GM12892 (cell line): Measurements from ENCODE around the gene OPN1MW2. TPM values are rescaled to one million over a fixed set of nuclear protein-coding genes. Genes with fewer than 3 reads are reported as not detected.
"Not testable (repeated sequence)": the region's sequence is repeated elsewhere in the genome, so short reads cannot be mapped to it uniquely, and the experiment has no call there.

Source experiments
- DNase-seq: peaks from one replicate; pipeline ENCODE4 v3.0.0; 2011; ENCODE audit not compliant: insufficient read length
- FAIRE-seq: peaks from 2 replicates; lab custom pipeline; 2011; peaks lifted over from hg19 to GRCh38; lab: Jason Lieb, UNC
- polyA plus RNA-seq: library from polyadenylated mRNA; unstranded; fragments of >200 nt; gene quantifications from one replicate; pipeline ENCODE4 v1.2.1, GENCODE V29; 2012; ENCODE audit warnings: missing spikeins, inconsistent platforms; ENCODE audit not compliant: missing spikeins

The OPN1MW2 gene
- not detected for polyA plus RNA-seq

DNA sequence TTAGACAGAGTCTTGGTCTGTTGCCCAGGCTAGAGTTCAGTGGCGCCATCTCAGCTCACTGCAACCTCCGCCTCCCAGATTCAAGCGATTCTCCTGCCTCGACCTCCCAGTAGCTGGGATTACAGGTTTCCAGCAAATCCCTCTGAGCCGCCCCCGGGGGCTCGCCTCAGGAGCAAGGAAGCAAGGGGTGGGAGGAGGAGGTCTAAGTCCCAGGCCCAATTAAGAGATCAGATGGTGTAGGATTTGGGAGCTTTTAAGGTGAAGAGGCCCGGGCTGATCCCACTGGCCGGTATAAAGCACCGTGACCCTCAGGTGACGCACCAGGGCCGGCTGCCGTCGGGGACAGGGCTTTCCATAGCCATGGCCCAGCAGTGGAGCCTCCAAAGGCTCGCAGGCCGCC lies at the start of gene OPN1MW2:
TSS of gene OPN1MW2 (plus strand) at position 301 of the 400 bp plus-strand sequence. CDS start at position 361, 60 bp downstream.
- DNase-seq, FAIRE-seq: not testable (repeated sequence)

DNA sequence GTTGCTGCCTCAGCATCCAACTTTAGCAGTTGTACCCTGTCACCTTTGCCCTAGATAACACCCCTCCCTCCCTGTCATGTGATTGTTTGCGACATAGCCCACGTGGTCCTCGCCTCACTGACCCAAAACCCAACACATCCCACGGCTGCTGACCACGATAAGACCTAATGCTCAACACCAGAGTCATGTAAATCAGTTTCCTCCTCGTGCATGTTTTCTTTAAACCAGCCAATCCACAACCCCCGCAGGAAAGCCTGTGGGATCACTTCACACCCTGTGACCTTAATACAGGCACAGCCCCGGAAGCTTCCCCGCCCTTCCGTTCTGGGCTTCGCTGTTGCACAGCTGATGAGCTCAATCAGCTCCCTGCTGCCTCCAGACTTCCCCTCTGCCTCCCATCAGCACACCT lies 47.0 kb upstream of the OPN1MW2 start:
- DNase-seq, FAIRE-seq: not testable (repeated sequence)

DNA sequence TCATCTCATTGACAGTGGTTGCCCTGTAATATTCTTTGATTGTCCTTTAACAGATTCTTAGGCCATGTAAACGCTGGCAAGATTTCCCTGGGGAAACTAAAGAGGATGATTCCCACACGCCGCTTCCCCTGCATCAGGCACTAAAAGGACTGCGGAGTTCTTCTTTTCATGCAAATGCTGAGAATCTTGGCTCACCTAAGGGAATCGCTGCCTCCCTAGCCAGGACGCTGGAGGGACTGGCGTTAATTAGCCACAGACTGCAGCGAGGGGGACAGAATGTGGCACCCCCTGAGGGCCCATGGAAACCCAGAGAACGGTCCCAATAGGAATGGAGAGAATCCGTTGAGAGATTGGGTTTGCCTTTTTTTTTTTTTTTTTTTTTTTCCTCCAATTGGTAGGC lies 45.2 kb upstream of the OPN1MW2 start:
- not testable (repeated sequence) for FAIRE-seq, DNase-seq

GRCh38 chrX:154182296-154182695 lies 37.3 kb upstream of the OPN1MW2 start, which contains the start of gene OPN1MW:
Gene OPN1MW (plus strand): TSS chrX:154182596. CDS start chrX:154182678, 82 bp downstream.
- not testable (repeated sequence) for DNase-seq, FAIRE-seq

- not testable (repeated sequence) for FAIRE-seq, DNase-seq
These were observed 35.8 kb upstream of the OPN1MW2 start for GRCh38 chrX:154183794-154184193.

- FAIRE-seq, DNase-seq: not testable (repeated sequence)
These were observed 26.7 kb upstream of the OPN1MW2 start for GRCh38 chrX:154192846-154193245.

DNA sequence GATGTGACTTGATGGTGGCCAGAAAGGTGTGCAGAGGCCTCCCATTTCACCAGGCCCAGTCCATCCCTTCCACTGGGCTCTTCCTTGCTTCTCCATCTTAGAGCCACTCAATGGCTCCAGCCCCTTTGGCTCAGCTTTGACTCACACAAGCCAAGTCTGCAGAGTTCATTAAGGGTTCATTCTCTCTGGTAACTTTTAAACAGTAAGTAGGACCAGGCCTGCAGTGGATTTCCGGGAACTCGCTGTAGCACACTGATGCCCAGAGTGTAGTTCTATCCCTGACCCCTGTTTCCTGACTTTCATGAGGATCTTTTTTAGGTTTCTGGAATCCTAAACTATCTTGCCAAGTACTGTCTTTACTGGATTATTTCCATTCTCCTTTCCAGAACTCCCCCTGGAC lies 25.2 kb upstream of the OPN1MW2 start:
- DNase-seq, FAIRE-seq: not testable (repeated sequence)

DNA sequence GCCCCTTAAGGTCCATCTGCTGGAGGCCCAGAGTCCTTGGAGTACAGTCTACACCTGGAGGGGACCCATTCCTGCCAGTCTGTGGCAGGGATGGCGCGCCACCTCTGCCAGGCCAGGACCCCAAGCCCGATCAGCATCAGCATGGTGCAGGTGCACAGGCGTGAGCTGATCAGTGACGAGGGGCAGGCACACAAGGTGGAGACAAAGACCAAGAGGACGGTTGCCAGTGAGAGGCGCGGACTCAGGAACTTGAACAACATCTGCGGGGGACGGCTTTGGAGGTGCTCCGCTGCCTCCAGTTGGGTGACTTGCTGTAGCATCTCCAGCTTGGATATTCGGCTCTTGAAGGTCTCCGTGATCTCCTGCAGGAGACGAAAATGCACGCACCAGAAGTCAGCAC lies 23.1 kb upstream of the OPN1MW2 start:
- DNase-seq, FAIRE-seq: not testable (repeated sequence)

GRCh38 chrX:154209670-154210418 lies 9.7 kb upstream of the OPN1MW2 start:
- not testable (repeated sequence) for DNase-seq, FAIRE-seq

DNA sequence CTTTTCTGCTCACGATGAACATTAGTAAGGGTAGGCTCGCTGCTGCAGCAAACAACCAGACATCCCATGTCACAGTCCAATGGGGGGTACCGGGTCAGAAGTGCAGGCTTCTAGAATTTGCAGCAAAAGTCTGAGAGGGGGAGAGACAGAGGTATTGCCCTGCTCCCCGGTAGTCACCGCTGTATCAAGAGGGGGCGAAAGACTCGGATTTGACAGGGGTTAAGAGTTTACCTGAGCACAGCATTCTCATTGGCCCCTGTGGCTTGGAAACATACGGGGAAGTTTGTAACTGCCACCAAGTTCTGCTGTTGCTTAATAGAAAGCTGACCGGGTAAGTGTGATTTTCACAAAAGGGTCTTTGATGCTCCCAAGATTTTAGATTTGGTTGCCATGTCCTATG lies 8.5 kb upstream of the OPN1MW2 start:
- DNase-seq, FAIRE-seq: not testable (repeated sequence)

DNA sequence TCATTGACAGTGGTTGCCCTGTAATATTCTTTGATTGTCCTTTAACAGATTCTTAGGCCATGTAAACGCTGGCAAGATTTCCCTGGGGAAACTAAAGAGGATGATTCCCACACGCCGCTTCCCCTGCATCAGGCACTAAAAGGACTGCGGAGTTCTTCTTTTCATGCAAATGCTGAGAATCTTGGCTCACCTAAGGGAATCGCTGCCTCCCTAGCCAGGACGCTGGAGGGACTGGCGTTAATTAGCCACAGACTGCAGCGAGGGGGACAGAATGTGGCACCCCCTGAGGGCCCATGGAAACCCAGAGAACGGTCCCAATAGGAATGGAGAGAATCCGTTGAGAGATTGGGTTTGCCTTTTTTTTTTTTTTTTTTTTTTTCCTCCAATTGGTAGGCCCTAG lies 8.1 kb upstream of the OPN1MW2 start:
- FAIRE-seq, DNase-seq: not testable (repeated sequence)

DNA sequence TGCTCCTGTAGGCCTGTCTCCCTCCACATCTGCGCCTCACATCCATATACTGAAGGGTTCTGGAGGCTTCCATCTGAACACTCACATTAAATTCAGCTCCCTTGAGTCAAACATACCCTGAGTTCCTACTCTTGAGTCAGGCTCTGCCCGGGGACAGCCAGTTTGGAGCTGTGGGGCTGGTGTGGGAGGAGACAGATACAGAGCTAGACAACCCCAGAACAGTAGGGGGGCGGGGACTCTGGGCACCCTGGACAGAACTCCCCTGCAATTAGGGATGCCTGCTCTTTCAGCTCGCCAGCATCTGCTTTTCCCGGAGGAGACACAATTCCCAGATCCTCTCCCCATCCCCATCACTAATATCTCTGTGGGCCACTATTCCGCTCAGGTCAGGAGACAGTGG lies 5.7 kb downstream of the OPN1MW2 start:
- FAIRE-seq, DNase-seq: not testable (repeated sequence)

DNA sequence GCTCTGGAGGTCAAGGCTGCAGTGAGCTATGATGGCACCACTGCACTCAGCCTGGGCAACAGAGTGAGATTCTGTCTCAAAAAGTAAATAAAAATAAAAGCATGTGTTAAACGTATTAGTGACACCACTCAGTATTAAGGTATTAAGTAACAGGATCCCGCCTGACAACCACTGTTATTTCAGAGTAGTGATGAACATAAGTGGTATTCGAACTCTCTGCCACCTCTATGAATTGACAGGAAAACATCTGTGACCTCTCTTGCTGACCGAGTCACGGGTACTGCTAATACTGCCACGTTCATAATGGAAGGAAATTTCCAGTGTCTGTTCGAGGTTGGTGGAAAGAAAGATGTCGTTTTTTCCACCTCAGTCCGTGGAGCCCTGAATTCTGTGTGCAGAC lies 7.2 kb downstream of the OPN1MW2 start:
- not testable (repeated sequence) for FAIRE-seq

GRCh38 chrX:154231443-154231842 lies 11.9 kb downstream of the OPN1MW2 start:
- not testable (repeated sequence) for FAIRE-seq, DNase-seq

More for the DNA sequence above, 7.2 kb downstream of the OPN1MW2 start:
- not testable (repeated sequence) for DNase-seq

GRCh38 chrX:154233620-154234019 lies 14.1 kb downstream of the OPN1MW2 start:
- DNase-seq, FAIRE-seq: not testable (repeated sequence)

GRCh38 chrX:154238939-154239559 lies 19.5 kb downstream of the OPN1MW2 start:
- not testable (repeated sequence) for FAIRE-seq

GRCh38 chrX:154239982-154240503 lies 20.5 kb downstream of the OPN1MW2 start:
- not testable (repeated sequence) for FAIRE-seq

More at GRCh38 chrX:154238939-154239559, 19.5 kb downstream of the OPN1MW2 start:
- DNase-seq: not testable (repeated sequence)

DNA sequence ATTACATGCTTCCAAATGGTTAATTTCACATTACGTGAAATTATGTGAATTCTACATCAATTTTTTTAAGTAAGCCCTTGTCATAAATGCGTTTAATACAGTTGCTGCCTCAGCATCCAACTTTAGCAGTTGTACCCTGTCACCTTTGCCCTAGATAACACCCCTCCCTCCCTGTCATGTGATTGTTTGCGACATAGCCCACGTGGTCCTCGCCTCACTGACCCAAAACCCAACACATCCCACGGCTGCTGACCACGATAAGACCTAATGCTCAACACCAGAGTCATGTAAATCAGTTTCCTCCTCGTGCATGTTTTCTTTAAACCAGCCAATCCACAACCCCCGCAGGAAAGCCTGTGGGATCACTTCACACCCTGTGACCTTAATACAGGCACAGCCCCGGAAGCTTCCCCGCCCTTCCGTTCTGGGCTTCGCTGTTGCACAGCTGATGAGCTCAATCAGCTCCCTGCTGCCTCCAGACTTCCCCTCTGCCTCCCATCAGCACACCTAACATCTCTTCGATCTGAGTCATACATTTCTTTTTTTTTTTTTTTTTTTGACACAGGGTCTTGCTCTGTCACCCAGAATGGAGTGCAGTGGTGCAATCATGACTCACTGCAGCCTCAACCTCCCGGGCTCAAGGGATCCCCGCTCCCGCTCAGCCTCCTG lies 28.0 kb downstream of the OPN1MW2 start:
- not testable (repeated sequence) for FAIRE-seq, DNase-seq

More at GRCh38 chrX:154239982-154240503, 20.5 kb downstream of the OPN1MW2 start:
- not testable (repeated sequence) for DNase-seq

GRCh38 chrX:154248076-154248475 lies 28.5 kb downstream of the OPN1MW2 start:
- DNase-seq, FAIRE-seq: not testable (repeated sequence)

DNA sequence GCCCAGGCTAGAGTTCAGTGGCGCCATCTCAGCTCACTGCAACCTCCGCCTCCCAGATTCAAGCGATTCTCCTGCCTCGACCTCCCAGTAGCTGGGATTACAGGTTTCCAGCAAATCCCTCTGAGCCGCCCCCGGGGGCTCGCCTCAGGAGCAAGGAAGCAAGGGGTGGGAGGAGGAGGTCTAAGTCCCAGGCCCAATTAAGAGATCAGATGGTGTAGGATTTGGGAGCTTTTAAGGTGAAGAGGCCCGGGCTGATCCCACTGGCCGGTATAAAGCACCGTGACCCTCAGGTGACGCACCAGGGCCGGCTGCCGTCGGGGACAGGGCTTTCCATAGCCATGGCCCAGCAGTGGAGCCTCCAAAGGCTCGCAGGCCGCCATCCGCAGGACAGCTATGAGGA lies 37.7 kb downstream of the OPN1MW2 start, which contains the start of gene OPN1MW3:
TSS of gene OPN1MW3 (plus strand) at position 301 of the 400 bp plus-strand sequence. CDS start at position 339, 38 bp downstream.
- not testable (repeated sequence) for FAIRE-seq, DNase-seq
